ENCODE measurements around the gene CCDC171. TPM values are rescaled to one million over a fixed set of nuclear protein-coding genes. Genes with fewer than 3 reads are reported as not detected.

CCDC171 gene
- polyA plus RNA-seq, 4 donors = 0.27 to 2.1 (median 0.92) TPM

- no peak overlapping the region for H3K27ac ChIP-seq (ENCODE audit: low read depth in 1 of 3, low read length in 2 of 3)
- no peak overlapping the region for H3K4me3 ChIP-seq (ENCODE audit: low read depth in 1 of 3, low read length in 3 of 3)
- DNase-seq = peak in 1 of 2 donors; percentile 5
- H3K4me1 ChIP-seq (ENCODE audit: control insufficient read depth in 3 of 3, insufficient read depth in 2 of 3, low read depth in 1 of 3, low read length in 2 of 3) = no peaks in the 10 kb centered on the region
- 32 to 44% (median 33%) methylated on average over 1 of the region's 1 CpG for WGBS, 3 donors
- H3K36me3 ChIP-seq (ENCODE audit: control insufficient read depth in 3 of 3, insufficient read depth in 2 of 3, low read depth in 1 of 3, low read length in 3 of 3) = no peaks in the 10 kb centered on the region
- H3K27me3 ChIP-seq (ENCODE audit: control insufficient read depth in 3 of 3, insufficient read depth in 3 of 3, low read length in 3 of 3) = no peaks in the 10 kb centered on the region
- no peaks in the 10 kb centered on the region for H3K9me3 ChIP-seq (ENCODE audit: control insufficient read depth in 2 of 2, insufficient read depth in 1 of 2, low read depth in 1 of 2, low read length in 1 of 2)
- FAIRE-seq = no peak
Measured at GRCh38 chr9:15738011-15738410, 185.2 kb downstream of the CCDC171 start.

GRCh38 chr9:15741015-15741414 is 188.2 kb downstream of the CCDC171 start:
- H3K4me1 ChIP-seq (ENCODE audit: control insufficient read depth in 3 of 3, insufficient read depth in 2 of 3, low read depth in 1 of 3, low read length in 2 of 3) = no peaks in the 10 kb centered on the region
- DNase-seq = no peak
- no peaks in the 10 kb centered on the region for H3K36me3 ChIP-seq (ENCODE audit: control insufficient read depth in 3 of 3, insufficient read depth in 2 of 3, low read depth in 1 of 3, low read length in 3 of 3)
- H3K27me3 ChIP-seq (ENCODE audit: control insufficient read depth in 3 of 3, insufficient read depth in 3 of 3, low read length in 3 of 3) = no peaks in the 10 kb centered on the region
- H3K27ac ChIP-seq (ENCODE audit: low read depth in 1 of 3, low read length in 2 of 3) = no peak overlapping the region
- no peak overlapping the region for H3K4me3 ChIP-seq (ENCODE audit: low read depth in 1 of 3, low read length in 3 of 3)
- no peaks in the 10 kb centered on the region for H3K9me3 ChIP-seq (ENCODE audit: control insufficient read depth in 2 of 2, insufficient read depth in 1 of 2, low read depth in 1 of 2, low read length in 1 of 2)
- FAIRE-seq = no peak
- WGBS, 3 donors = 35 to 43% (median 39%) methylated on average over 2 of the region's 2 CpGs

- no peak overlapping the region for H3K27ac ChIP-seq (ENCODE audit: low read depth in 1 of 3, low read length in 2 of 3)
- H3K4me1 ChIP-seq (ENCODE audit: control insufficient read depth in 3 of 3, insufficient read depth in 2 of 3, low read depth in 1 of 3, low read length in 2 of 3) = no peaks in the 10 kb centered on the region
- no peaks in the 10 kb centered on the region for H3K27me3 ChIP-seq (ENCODE audit: control insufficient read depth in 3 of 3, insufficient read depth in 3 of 3, low read length in 3 of 3)
- H3K36me3 ChIP-seq (ENCODE audit: control insufficient read depth in 3 of 3, insufficient read depth in 2 of 3, low read depth in 1 of 3, low read length in 3 of 3) = peaks cover 0 to 8% (median 0%) of the 10 kb centered on the region in 3 donors
- H3K9me3 ChIP-seq (ENCODE audit: control insufficient read depth in 2 of 2, insufficient read depth in 1 of 2, low read depth in 1 of 2, low read length in 1 of 2) = peaks cover 0 to 5% of the 10 kb centered on the region in 2 donors
- DNase-seq (no peak), FAIRE-seq (no peak)
- no peak overlapping the region for H3K4me3 ChIP-seq (ENCODE audit: low read depth in 1 of 3, low read length in 3 of 3)
- 75 to 98% (median 93%) methylated on average over 1 of the region's 1 CpG for WGBS, 3 donors
Measured at GRCh38 chr9:15743512-15743911, 190.7 kb downstream of the CCDC171 start.

- no peaks in the 10 kb centered on the region for H3K4me1 ChIP-seq (ENCODE audit: control insufficient read depth in 3 of 3, insufficient read depth in 2 of 3, low read depth in 1 of 3, low read length in 2 of 3)
- no peak overlapping the region for H3K4me3 ChIP-seq (ENCODE audit: low read depth in 1 of 3, low read length in 3 of 3)
- WGBS, 3 donors = 90 to 98% (median 95%) methylated on average over 3 of the region's 3 CpGs
- peaks cover 0 to 8% (median 0%) of the 10 kb centered on the region in 3 donors for H3K36me3 ChIP-seq (ENCODE audit: control insufficient read depth in 3 of 3, insufficient read depth in 2 of 3, low read depth in 1 of 3, low read length in 3 of 3)
- H3K27ac ChIP-seq (ENCODE audit: low read depth in 1 of 3, low read length in 2 of 3) = no peak overlapping the region
- H3K27me3 ChIP-seq (ENCODE audit: control insufficient read depth in 3 of 3, insufficient read depth in 3 of 3, low read length in 3 of 3) = no peaks in the 10 kb centered on the region
- peaks cover 0 to 5% of the 10 kb centered on the region in 2 donors for H3K9me3 ChIP-seq (ENCODE audit: control insufficient read depth in 2 of 2, insufficient read depth in 1 of 2, low read depth in 1 of 2, low read length in 1 of 2)
- FAIRE-seq = no peak
- DNase-seq = no peak
Measured at GRCh38 chr9:15744196-15744595, 191.4 kb downstream of the CCDC171 start.

- Histone ChIP-seq H3K9me3 (ENCODE audit: control insufficient read depth in 2 of 2, insufficient read depth in 1 of 2, low read depth in 1 of 2, low read length in 1 of 2) (peaks cover 0 to 5% of the 10 kb centered on the region in 2 donors), H3K4me3 (ENCODE audit: low read depth in 1 of 3, low read length in 3 of 3) (no peak overlapping the region), H3K36me3 (ENCODE audit: control insufficient read depth in 3 of 3, insufficient read depth in 2 of 3, low read depth in 1 of 3, low read length in 3 of 3) (peaks cover 0 to 8% (median 0%) of the 10 kb centered on the region in 3 donors), H3K27me3 (ENCODE audit: control insufficient read depth in 3 of 3, insufficient read depth in 3 of 3, low read length in 3 of 3) (no peaks in the 10 kb centered on the region), H3K4me1 (ENCODE audit: control insufficient read depth in 3 of 3, insufficient read depth in 2 of 3, low read depth in 1 of 3, low read length in 2 of 3) (no peaks in the 10 kb centered on the region), H3K27ac (ENCODE audit: low read depth in 1 of 3, low read length in 2 of 3) (no peak overlapping the region)
- DNase-seq (no peak), FAIRE-seq (no peak)
- WGBS, 3 donors = 92 to 94% (median 93%) methylated on average over 7 of the region's 7 CpGs
Measured at GRCh38 chr9:15746905-15747304, 194.1 kb downstream of the CCDC171 start.

GRCh38 chr9:15755660-15756059 is 202.8 kb downstream of the CCDC171 start:
- Histone ChIP-seq H3K9me3 (ENCODE audit: control insufficient read depth in 2 of 2, insufficient read depth in 1 of 2, low read depth in 1 of 2, low read length in 1 of 2) (no peaks in the 10 kb centered on the region), H3K27me3 (ENCODE audit: control insufficient read depth in 3 of 3, insufficient read depth in 3 of 3, low read length in 3 of 3) (no peaks in the 10 kb centered on the region), H3K27ac (ENCODE audit: low read depth in 1 of 3, low read length in 2 of 3) (no peak overlapping the region), H3K36me3 (ENCODE audit: control insufficient read depth in 3 of 3, insufficient read depth in 2 of 3, low read depth in 1 of 3, low read length in 3 of 3) (no peaks in the 10 kb centered on the region), H3K4me1 (ENCODE audit: control insufficient read depth in 3 of 3, insufficient read depth in 2 of 3, low read depth in 1 of 3, low read length in 2 of 3) (no peaks in the 10 kb centered on the region), H3K4me3 (ENCODE audit: low read depth in 1 of 3, low read length in 3 of 3) (no peak overlapping the region)
- FAIRE-seq (no peak), DNase-seq (no peak)

GRCh38 chr9:15761551-15761950 is 208.7 kb downstream of the CCDC171 start:
- FAIRE-seq (no peak), DNase-seq (no peak)
- H3K9me3 ChIP-seq (ENCODE audit: control insufficient read depth in 2 of 2, insufficient read depth in 1 of 2, low read depth in 1 of 2, low read length in 1 of 2) = no peaks in the 10 kb centered on the region
- H3K27ac ChIP-seq (ENCODE audit: low read depth in 1 of 3, low read length in 2 of 3) = no peak overlapping the region
- H3K4me1 ChIP-seq (ENCODE audit: control insufficient read depth in 3 of 3, insufficient read depth in 2 of 3, low read depth in 1 of 3, low read length in 2 of 3) = no peaks in the 10 kb centered on the region
- no peaks in the 10 kb centered on the region for H3K36me3 ChIP-seq (ENCODE audit: control insufficient read depth in 3 of 3, insufficient read depth in 2 of 3, low read depth in 1 of 3, low read length in 3 of 3)
- WGBS, 3 donors = 73 to 85% (median 81%) methylated on average over 2 of the region's 2 CpGs
- no peaks in the 10 kb centered on the region for H3K27me3 ChIP-seq (ENCODE audit: control insufficient read depth in 3 of 3, insufficient read depth in 3 of 3, low read length in 3 of 3)
- H3K4me3 ChIP-seq (ENCODE audit: low read depth in 1 of 3, low read length in 3 of 3) = no peak overlapping the region

GRCh38 chr9:15763371-15763770 is 210.5 kb downstream of the CCDC171 start:
- Histone ChIP-seq H3K27ac (ENCODE audit: low read depth in 1 of 3, low read length in 2 of 3) (no peak overlapping the region), H3K9me3 (ENCODE audit: control insufficient read depth in 2 of 2, insufficient read depth in 1 of 2, low read depth in 1 of 2, low read length in 1 of 2) (no peaks in the 10 kb centered on the region), H3K4me3 (ENCODE audit: low read depth in 1 of 3, low read length in 3 of 3) (no peak overlapping the region), H3K27me3 (ENCODE audit: control insufficient read depth in 3 of 3, insufficient read depth in 3 of 3, low read length in 3 of 3) (no peaks in the 10 kb centered on the region), H3K4me1 (ENCODE audit: control insufficient read depth in 3 of 3, insufficient read depth in 2 of 3, low read depth in 1 of 3, low read length in 2 of 3) (no peaks in the 10 kb centered on the region), H3K36me3 (ENCODE audit: control insufficient read depth in 3 of 3, insufficient read depth in 2 of 3, low read depth in 1 of 3, low read length in 3 of 3) (no peaks in the 10 kb centered on the region)
- no peak for DNase-seq
- 59 to 78% (median 68%) methylated on average over 1 of the region's 1 CpG for WGBS, 3 donors
- FAIRE-seq = no peak

GRCh38 chr9:15764131-15764530 is 211.3 kb downstream of the CCDC171 start:
- no peak for FAIRE-seq
- Histone ChIP-seq H3K4me1 (ENCODE audit: control insufficient read depth in 3 of 3, insufficient read depth in 2 of 3, low read depth in 1 of 3, low read length in 2 of 3) (no peaks in the 10 kb centered on the region), H3K36me3 (ENCODE audit: control insufficient read depth in 3 of 3, insufficient read depth in 2 of 3, low read depth in 1 of 3, low read length in 3 of 3) (no peaks in the 10 kb centered on the region), H3K27ac (ENCODE audit: low read depth in 1 of 3, low read length in 2 of 3) (no peak overlapping the region), H3K27me3 (ENCODE audit: control insufficient read depth in 3 of 3, insufficient read depth in 3 of 3, low read length in 3 of 3) (no peaks in the 10 kb centered on the region), H3K4me3 (ENCODE audit: low read depth in 1 of 3, low read length in 3 of 3) (no peak overlapping the region), H3K9me3 (ENCODE audit: control insufficient read depth in 2 of 2, insufficient read depth in 1 of 2, low read depth in 1 of 2, low read length in 1 of 2) (no peaks in the 10 kb centered on the region)
- no peak for DNase-seq
- 84 to 92% (median 89%) methylated on average over 2 of the region's 2 CpGs for WGBS, 3 donors

Measured in small intestine (tissue), 7 donors.